GM23338 (cell line): Measurements from ENCODE around the gene SMIM35. TPM values are rescaled to one million over a fixed set of nuclear protein-coding genes. Genes with fewer than 3 reads are reported as not detected.

Source experiments
- ATAC-seq: fragments of 200-7000 bp; cut with Tn5 transposase; 3 replicates; pipeline ENCODE4 v1.9.1; 2020
- DNase-seq: peaks from one replicate; pipeline ENCODE4 v3.0.0-alpha.2; 2015; ENCODE audit warnings: low spot score
- H2AFZ ChIP-seq: fragments of 200-600 bp; sonication (generic); 2 replicates; pipeline ENCODE4 v1.8.0; 2016; ENCODE audit warnings: antibody characterized with exemption, mild to moderate bottlenecking, moderate library complexity
- H3F3A ChIP-seq: fragments of 200-600 bp; sonication (generic); replicated peaks from 2 replicates; pipeline ENCODE4 v1.8.0; 2017; ENCODE audit warnings: antibody characterized with exemption, mixed run types, low read depth
- H3K27ac ChIP-seq: fragments of 200-600 bp; sonication (generic); 2 replicates; pipeline ENCODE4 v1.6.1; 2016; ENCODE audit warnings: low read depth
- H3K27me3 ChIP-seq: fragments of 200-600 bp; sonication (generic); 2 replicates; pipeline ENCODE4 v1.8.0; 2016; ENCODE audit warnings: mild to moderate bottlenecking, mixed run types, moderate library complexity; ENCODE audit not compliant: insufficient read depth
- H3K36me3 ChIP-seq: fragments of 200-600 bp; sonication (generic); 2 replicates; pipeline ENCODE4 v1.8.0; 2016; ENCODE audit warnings: mild to moderate bottlenecking; ENCODE audit not compliant: insufficient read depth
- H3K4me1 ChIP-seq: fragments of 200-600 bp; sonication (generic); 2 replicates; pipeline ENCODE4 v1.8.0; 2016; ENCODE audit warnings: mild to moderate bottlenecking, moderate library complexity; ENCODE audit not compliant: insufficient read depth
- H3K4me2 ChIP-seq: fragments of 200-600 bp; sonication (generic); 2 replicates; pipeline ENCODE4 v1.7.1; 2017; ENCODE audit warnings: mixed run types
- H3K4me3 ChIP-seq: fragments of 200-600 bp; sonication (generic); 2 replicates; pipeline ENCODE4 v1.6.1; 2016; ENCODE audit warnings: mixed run types
- H3K79me2 ChIP-seq: fragments of 200-600 bp; sonication (generic); replicated peaks from 2 replicates; pipeline ENCODE4 v1.8.0; 2017; ENCODE audit warnings: mild to moderate bottlenecking; ENCODE audit not compliant: insufficient read depth
- H3K9me2 ChIP-seq: fragments of 200-600 bp; sonication (generic); 2 replicates; pipeline ENCODE4 v1.8.0; 2017; ENCODE audit not compliant: insufficient read depth
- H4K20me1 ChIP-seq: fragments of 200-600 bp; sonication (generic); replicated peaks from 2 replicates; pipeline ENCODE4 v1.8.0; 2017; ENCODE audit warnings: mild to moderate bottlenecking; ENCODE audit not compliant: insufficient read depth
- H3K27ac Mint-ChIP-seq: 2 replicates; pipeline ENCODE4 v1.8.0; 2020; ENCODE audit warnings: inconsistent platforms, mild to moderate bottlenecking, moderate library complexity, mixed read lengths
- H3K27me3 Mint-ChIP-seq: 3 replicates; pipeline ENCODE4 v1.8.0; 2022; ENCODE audit warnings: low read depth, mild to moderate bottlenecking, moderate library complexity, mixed read lengths, inconsistent platforms; ENCODE audit not compliant: insufficient read depth, poor library complexity
- H3K36me3 Mint-ChIP-seq: 3 replicates; pipeline ENCODE4 v1.8.0; 2021; ENCODE audit warnings: low read depth, mild to moderate bottlenecking, inconsistent platforms, moderate library complexity, mixed read lengths
- H3K4me1 Mint-ChIP-seq: 3 replicates; pipeline ENCODE4 v1.8.0; 2020; ENCODE audit warnings: mild to moderate bottlenecking, inconsistent platforms, mixed read lengths
- H3K4me3 Mint-ChIP-seq: 3 replicates; pipeline ENCODE4 v1.8.0; 2021; ENCODE audit warnings: moderate library complexity, mild to moderate bottlenecking, inconsistent platforms, mixed read lengths
- H3K9me3 Mint-ChIP-seq: 3 replicates; pipeline ENCODE4 v1.8.0; 2020; ENCODE audit warnings: moderate library complexity, mild to moderate bottlenecking, inconsistent platforms, mixed read lengths
- CREB1 ChIP-seq: fragments of 250-450 bp; sonication (Bioruptor Pico); IDR thresholded peaks from 2 replicates; pipeline ENCODE4 v1.5.0; 2020; ENCODE audit warnings: low read depth, mild to moderate bottlenecking, moderate library complexity
- EZH2 ChIP-seq: fragments of 200-600 bp; sonication (generic); IDR thresholded peaks from one replicate; pipeline ENCODE4 v1.8.0; 2017; ENCODE audit warnings: antibody characterized with exemption, mild to moderate bottlenecking, low read depth; ENCODE audit not compliant: unreplicated experiment
- EZH2phosphoT487 ChIP-seq: fragments of 200-600 bp; sonication (generic); IDR thresholded peaks from one replicate; pipeline ENCODE4 v1.8.1; 2018; ENCODE audit warnings: antibody characterized with exemption; ENCODE audit not compliant: unreplicated experiment
- JUNB ChIP-seq: IDR thresholded peaks from one replicate; pipeline ENCODE4 v1.6.1; 2016; ENCODE audit warnings: antibody characterized with exemption; ENCODE audit not compliant: unreplicated experiment
- NANOG ChIP-seq: IDR thresholded peaks from 2 replicates; pipeline ENCODE4 v1.6.1; 2016; ENCODE audit warnings: antibody characterized with exemption, borderline replicate concordance
- POLR2AphosphoS5 ChIP-seq: IDR thresholded peaks from 2 replicates; pipeline ENCODE4 v1.6.1; 2016; ENCODE audit warnings: antibody characterized with exemption, low read depth
- STAT1 ChIP-seq: IDR thresholded peaks from one replicate; pipeline ENCODE4 v1.6.1; 2016; ENCODE audit warnings: antibody characterized with exemption; ENCODE audit not compliant: unreplicated experiment
- ZNF114 ChIP-seq: fragments of 250-450 bp; sonication (Bioruptor Pico); IDR thresholded peaks from 2 replicates; pipeline ENCODE4 v1.5.0; 2020; ENCODE audit warnings: mild to moderate bottlenecking, moderate library complexity
- ZNF331 ChIP-seq: fragments of 250-450 bp; sonication (Bioruptor Pico); IDR thresholded peaks from 2 replicates; pipeline ENCODE4 v1.5.0; 2020; ENCODE audit warnings: low read depth, mild to moderate bottlenecking, moderate library complexity
- polyA plus RNA-seq: library from polyadenylated mRNA; unstranded; fragments of >200 nt; fragmentation: Nextera tagmentation; extraction: Ambion mirVana; gene quantifications from 2 replicates; pipeline ENCODE4 v1.2.1, GENCODE V29; 2016
- total RNA-seq: library from RNA; depleted of rRNA; stranded (reverse); fragments of >200 nt; shearing (Covaris generic); gene quantifications from 2 replicates; pipeline ENCODE4 v1.2.3, GENCODE V29; 2014
- TF ChIP-seq, protein P1 (sequence below), 2 experiments: fragments of 200-600 bp in 1 of 2; sonication (generic) in 1 of 2; conservative IDR thresholded peaks; 2 replicates each; pipeline versions ENCODE4 v1.5.1 to v1.6.1; 2016 to 2017; ENCODE audit warnings: antibody characterized with exemption in 2 of 2, low read depth in 2 of 2, mild to moderate bottlenecking in 2 of 2, moderate library complexity in 1 of 2
- TF ChIP-seq, protein P2 (sequence below): IDR thresholded peaks from 2 replicates; pipeline ENCODE4 v1.6.1; 2016; ENCODE audit warnings: antibody characterized with exemption
- TF ChIP-seq, protein P3 (sequence below): IDR thresholded peaks from one replicate; pipeline ENCODE4 v1.6.1; 2018; ENCODE audit warnings: antibody characterized with exemption; ENCODE audit not compliant: unreplicated experiment
- TF ChIP-seq, protein P4 (sequence below): fragments of 250-450 bp; sonication (Bioruptor Pico); IDR thresholded peaks from 2 replicates; pipeline ENCODE4 v1.5.0; 2020; ENCODE audit warnings: mild to moderate bottlenecking, moderate library complexity

Gene SMIM35
- total and polyA plus RNA-seq, 2 experiments from 2014 or later: not detected

DNA sequence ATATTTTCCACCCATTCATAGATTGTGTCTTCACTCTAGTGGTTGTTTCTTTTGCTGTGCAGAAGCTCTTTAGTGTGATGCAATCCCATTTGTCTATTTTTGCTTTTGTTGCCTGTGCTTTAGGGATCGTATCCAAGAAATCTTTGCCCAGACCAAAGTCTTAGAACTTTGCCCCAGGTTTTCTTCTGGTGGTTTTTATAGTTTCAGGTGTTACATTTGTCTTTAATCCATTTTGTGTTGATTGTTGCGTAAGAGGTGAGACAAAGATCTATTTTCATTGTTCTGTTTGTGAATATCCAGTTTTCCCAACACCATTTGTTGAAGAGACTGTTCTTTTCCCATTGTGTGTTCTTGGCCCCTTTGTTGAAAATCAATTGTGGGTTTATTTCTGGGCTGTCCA is 94.1 kb downstream of the SMIM35 start:
- H3K9me3 Mint-ChIP-seq: no peaks in the 10 kb centered on the region
- Histone ChIP-seq H4K20me1 (no peaks in the 10 kb centered on the region), H3K79me2 (no peaks in the 10 kb centered on the region), H3K4me2 (no peak overlapping the region), H3F3A (no peaks in the 10 kb centered on the region), H3K27ac (no peak overlapping the region), H3K4me1 (no peaks in the 10 kb centered on the region), H2AFZ (no peak overlapping the region), H3K9me2 (no peaks in the 10 kb centered on the region), H3K27me3 (peaks cover 11% of the 10 kb centered on the region), H3K36me3 (no peaks in the 10 kb centered on the region), H3K4me3 (no peak overlapping the region)
- no peak overlapping the region for H3K27ac Mint-ChIP-seq
- TF ChIP-seq POLR2AphosphoS5: no peak
- TF ChIP-seq, protein P1, sequence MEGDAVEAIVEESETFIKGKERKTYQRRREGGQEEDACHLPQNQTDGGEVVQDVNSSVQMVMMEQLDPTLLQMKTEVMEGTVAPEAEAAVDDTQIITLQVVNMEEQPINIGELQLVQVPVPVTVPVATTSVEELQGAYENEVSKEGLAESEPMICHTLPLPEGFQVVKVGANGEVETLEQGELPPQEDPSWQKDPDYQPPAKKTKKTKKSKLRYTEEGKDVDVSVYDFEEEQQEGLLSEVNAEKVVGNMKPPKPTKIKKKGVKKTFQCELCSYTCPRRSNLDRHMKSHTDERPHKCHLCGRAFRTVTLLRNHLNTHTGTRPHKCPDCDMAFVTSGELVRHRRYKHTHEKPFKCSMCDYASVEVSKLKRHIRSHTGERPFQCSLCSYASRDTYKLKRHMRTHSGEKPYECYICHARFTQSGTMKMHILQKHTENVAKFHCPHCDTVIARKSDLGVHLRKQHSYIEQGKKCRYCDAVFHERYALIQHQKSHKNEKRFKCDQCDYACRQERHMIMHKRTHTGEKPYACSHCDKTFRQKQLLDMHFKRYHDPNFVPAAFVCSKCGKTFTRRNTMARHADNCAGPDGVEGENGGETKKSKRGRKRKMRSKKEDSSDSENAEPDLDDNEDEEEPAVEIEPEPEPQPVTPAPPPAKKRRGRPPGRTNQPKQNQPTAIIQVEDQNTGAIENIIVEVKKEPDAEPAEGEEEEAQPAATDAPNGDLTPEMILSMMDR (conservative IDR thresholded peaks at IDR 0.05; ENCODE audit: low read depth in 2 of 2): no peak
- no peak for TF ChIP-seq ZNF331 (CRISPR knock-in tag)
- no peak for TF ChIP-seq JUNB
- TF ChIP-seq NANOG: no peak
- TF ChIP-seq, protein P2, sequence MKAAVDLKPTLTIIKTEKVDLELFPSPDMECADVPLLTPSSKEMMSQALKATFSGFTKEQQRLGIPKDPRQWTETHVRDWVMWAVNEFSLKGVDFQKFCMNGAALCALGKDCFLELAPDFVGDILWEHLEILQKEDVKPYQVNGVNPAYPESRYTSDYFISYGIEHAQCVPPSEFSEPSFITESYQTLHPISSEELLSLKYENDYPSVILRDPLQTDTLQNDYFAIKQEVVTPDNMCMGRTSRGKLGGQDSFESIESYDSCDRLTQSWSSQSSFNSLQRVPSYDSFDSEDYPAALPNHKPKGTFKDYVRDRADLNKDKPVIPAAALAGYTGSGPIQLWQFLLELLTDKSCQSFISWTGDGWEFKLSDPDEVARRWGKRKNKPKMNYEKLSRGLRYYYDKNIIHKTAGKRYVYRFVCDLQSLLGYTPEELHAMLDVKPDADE: no peak
- TF ChIP-seq, protein P3, sequence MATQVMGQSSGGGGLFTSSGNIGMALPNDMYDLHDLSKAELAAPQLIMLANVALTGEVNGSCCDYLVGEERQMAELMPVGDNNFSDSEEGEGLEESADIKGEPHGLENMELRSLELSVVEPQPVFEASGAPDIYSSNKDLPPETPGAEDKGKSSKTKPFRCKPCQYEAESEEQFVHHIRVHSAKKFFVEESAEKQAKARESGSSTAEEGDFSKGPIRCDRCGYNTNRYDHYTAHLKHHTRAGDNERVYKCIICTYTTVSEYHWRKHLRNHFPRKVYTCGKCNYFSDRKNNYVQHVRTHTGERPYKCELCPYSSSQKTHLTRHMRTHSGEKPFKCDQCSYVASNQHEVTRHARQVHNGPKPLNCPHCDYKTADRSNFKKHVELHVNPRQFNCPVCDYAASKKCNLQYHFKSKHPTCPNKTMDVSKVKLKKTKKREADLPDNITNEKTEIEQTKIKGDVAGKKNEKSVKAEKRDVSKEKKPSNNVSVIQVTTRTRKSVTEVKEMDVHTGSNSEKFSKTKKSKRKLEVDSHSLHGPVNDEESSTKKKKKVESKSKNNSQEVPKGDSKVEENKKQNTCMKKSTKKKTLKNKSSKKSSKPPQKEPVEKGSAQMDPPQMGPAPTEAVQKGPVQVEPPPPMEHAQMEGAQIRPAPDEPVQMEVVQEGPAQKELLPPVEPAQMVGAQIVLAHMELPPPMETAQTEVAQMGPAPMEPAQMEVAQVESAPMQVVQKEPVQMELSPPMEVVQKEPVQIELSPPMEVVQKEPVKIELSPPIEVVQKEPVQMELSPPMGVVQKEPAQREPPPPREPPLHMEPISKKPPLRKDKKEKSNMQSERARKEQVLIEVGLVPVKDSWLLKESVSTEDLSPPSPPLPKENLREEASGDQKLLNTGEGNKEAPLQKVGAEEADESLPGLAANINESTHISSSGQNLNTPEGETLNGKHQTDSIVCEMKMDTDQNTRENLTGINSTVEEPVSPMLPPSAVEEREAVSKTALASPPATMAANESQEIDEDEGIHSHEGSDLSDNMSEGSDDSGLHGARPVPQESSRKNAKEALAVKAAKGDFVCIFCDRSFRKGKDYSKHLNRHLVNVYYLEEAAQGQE: no peak
- no peak for TF ChIP-seq ZNF114 (CRISPR knock-in tag)
- TF ChIP-seq EZH2: no peak
- TF ChIP-seq, protein P4, sequence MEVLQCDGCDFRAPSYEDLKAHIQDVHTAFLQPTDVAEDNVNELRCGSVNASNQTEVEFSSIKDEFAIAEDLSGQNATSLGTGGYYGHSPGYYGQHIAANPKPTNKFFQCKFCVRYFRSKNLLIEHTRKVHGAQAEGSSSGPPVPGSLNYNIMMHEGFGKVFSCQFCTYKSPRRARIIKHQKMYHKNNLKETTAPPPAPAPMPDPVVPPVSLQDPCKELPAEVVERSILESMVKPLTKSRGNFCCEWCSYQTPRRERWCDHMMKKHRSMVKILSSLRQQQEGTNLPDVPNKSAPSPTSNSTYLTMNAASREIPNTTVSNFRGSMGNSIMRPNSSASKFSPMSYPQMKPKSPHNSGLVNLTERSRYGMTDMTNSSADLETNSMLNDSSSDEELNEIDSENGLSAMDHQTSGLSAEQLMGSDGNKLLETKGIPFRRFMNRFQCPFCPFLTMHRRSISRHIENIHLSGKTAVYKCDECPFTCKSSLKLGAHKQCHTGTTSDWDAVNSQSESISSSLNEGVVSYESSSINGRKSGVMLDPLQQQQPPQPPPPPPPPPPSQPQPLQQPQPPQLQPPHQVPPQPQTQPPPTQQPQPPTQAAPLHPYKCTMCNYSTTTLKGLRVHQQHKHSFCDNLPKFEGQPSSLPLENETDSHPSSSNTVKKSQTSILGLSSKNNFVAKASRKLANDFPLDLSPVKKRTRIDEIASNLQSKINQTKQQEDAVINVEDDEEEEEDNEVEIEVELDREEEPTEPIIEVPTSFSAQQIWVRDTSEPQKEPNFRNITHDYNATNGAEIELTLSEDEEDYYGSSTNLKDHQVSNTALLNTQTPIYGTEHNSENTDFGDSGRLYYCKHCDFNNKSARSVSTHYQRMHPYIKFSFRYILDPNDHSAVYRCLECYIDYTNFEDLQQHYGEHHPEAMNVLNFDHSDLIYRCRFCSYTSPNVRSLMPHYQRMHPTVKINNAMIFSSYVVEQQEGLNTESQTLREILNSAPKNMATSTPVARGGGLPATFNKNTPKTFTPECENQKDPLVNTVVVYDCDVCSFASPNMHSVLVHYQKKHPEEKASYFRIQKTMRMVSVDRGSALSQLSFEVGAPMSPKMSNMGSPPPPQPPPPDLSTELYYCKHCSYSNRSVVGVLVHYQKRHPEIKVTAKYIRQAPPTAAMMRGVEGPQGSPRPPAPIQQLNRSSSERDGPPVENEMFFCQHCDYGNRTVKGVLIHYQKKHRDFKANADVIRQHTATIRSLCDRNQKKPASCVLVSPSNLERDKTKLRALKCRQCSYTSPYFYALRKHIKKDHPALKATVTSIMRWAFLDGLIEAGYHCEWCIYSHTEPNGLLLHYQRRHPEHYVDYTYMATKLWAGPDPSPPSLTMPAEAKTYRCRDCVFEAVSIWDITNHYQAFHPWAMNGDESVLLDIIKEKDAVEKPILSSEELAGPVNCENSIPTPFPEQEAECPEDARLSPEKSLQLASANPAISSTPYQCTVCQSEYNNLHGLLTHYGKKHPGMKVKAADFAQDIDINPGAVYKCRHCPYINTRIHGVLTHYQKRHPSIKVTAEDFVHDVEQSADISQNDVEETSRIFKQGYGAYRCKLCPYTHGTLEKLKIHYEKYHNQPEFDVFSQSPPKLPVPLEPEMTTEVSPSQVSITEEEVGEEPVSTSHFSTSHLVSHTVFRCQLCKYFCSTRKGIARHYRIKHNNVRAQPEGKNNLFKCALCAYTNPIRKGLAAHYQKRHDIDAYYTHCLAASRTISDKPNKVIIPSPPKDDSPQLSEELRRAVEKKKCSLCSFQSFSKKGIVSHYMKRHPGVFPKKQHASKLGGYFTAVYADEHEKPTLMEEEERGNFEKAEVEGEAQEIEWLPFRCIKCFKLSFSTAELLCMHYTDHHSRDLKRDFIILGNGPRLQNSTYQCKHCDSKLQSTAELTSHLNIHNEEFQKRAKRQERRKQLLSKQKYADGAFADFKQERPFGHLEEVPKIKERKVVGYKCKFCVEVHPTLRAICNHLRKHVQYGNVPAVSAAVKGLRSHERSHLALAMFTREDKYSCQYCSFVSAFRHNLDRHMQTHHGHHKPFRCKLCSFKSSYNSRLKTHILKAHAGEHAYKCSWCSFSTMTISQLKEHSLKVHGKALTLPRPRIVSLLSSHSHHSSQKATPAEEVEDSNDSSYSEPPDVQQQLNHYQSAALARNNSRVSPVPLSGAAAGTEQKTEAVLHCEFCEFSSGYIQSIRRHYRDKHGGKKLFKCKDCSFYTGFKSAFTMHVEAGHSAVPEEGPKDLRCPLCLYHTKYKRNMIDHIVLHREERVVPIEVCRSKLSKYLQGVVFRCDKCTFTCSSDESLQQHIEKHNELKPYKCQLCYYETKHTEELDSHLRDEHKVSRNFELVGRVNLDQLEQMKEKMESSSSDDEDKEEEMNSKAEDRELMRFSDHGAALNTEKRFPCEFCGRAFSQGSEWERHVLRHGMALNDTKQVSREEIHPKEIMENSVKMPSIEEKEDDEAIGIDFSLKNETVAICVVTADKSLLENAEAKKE (CRISPR knock-in tag): no peak
- no peak for TF ChIP-seq STAT1
- no peak for TF ChIP-seq EZH2phosphoT487
- TF ChIP-seq CREB1 (CRISPR knock-in tag): no peak
- peaks cover 4% of the 10 kb centered on the region; the same call in 2 of the 3 replicates for H3K4me1 Mint-ChIP-seq
- H3K27me3 Mint-ChIP-seq: peaks cover 9% of the 10 kb centered on the region
- ATAC-seq: no peak
- no peak overlapping the region for H3K4me3 Mint-ChIP-seq
- no peak for DNase-seq
- H3K36me3 Mint-ChIP-seq: no peaks in the 10 kb centered on the region
